Ascending aorta (tissue), 2 donors: ENCODE data around the gene MTFMT. TPM values are rescaled to one million over a fixed set of nuclear protein-coding genes. Genes with fewer than 3 reads are reported as not detected.
"Not testable (repeated sequence)": the region's sequence is repeated elsewhere in the genome, so short reads cannot be mapped to it uniquely, and the experiment has no call there.

Experiments
- DNase-seq, 2 donors: peaks; one replicate each; pipeline ENCODE4 v3.0.0-alpha.2; 2019; ENCODE audit warnings: low spot score in 2 of 2
- H3K27ac ChIP-seq, 2 donors: fragments of 200-600 bp; sonication (generic); one replicate each; pipeline ENCODE4 v1.5.1; 2016 to 2017; ENCODE audit warnings: mild to moderate bottlenecking in 1 of 2
- H3K27me3 ChIP-seq: fragments of 200-600 bp; sonication (generic); one replicate; pipeline ENCODE4 v1.5.1; 2017
- H3K36me3 ChIP-seq, 2 donors: fragments of 200-600 bp; sonication (generic); one replicate each; pipeline ENCODE4 v1.5.1; 2016
- H3K4me1 ChIP-seq, 2 donors: fragments of 200-600 bp; sonication (generic); one replicate each; pipeline ENCODE4 v1.5.1; 2016 to 2017; ENCODE audit warnings: mild to moderate bottlenecking in 1 of 2
- H3K4me3 ChIP-seq, 2 donors: fragments of 200-600 bp; sonication (generic); one replicate each; pipeline ENCODE4 v1.5.1; 2016 to 2017; ENCODE audit warnings: mild to moderate bottlenecking in 1 of 2
- H3K9me3 ChIP-seq, 2 donors: fragments of 200-600 bp; sonication (generic); one replicate each; pipeline ENCODE4 v1.5.1; 2016
- CTCF ChIP-seq, 3 experiments: fragments of 200-600 bp in 2 of 3; fragments of 450-650 bp in 1 of 3; sonication (generic) in 2 of 3; IDR thresholded peaks; one replicate each; pipeline ENCODE4 v1.5.1; 2016 to 2019; ENCODE audit warnings: antibody characterized with exemption in 3 of 3, mild to moderate bottlenecking in 1 of 3, moderate library complexity in 1 of 3
- intact Hi-C: fragments of 100-400 bp; cut with DNase I; formaldehyde crosslinking; loops from one replicate; pipeline ENCODE4 v1.15.1; 2023
- total RNA-seq: library from RNA; depleted of rRNA; stranded (reverse); fragments of >200 nt; gene quantifications from one replicate; pipeline ENCODE4 v1.1.0, GENCODE V29; 2016

The MTFMT gene
- 54.7 TPM for total RNA-seq

- H3K4me3 ChIP-seq = peak within 1 kb of the TSS; percentile 79 to 97
Observed at GRCh38 chr15:65028921-65029735, at the start of gene MTFMT. Gene MTFMT (minus strand): TSS chr15:65029639. CDS start chr15:65029613, 26 bp downstream.

DNA sequence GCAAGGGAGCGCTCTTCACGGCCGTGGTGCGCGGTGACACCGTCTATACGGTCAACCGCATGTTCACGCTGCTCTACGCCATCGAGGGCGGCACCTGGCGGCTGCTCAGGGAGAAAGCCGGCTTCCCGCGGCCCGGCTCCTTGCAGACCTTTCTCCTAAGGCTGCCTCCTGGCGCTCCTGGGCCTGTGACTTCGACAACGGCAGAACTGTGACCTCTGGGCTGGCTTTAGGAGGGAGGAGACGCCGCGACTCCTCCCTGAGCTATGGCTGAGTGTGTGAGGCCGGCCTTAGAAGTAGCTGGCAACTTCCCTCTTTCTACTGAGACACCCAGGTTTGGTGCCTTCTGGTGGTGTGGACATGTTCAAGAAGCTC is 48.5 kb upstream of the MTFMT start:
- Histone ChIP-seq H3K4me1 (peaks cover 24 to 46% of the 10 kb centered on the region in 2 donors), H3K4me3 (peak overlapping the region in 1 of 2 donors; percentile 38), H3K9me3 (no peaks in the 10 kb centered on the region), H3K36me3 (no peaks in the 10 kb centered on the region), H3K27ac (peak overlapping the region; percentile 69 to 81), H3K27me3 (no peaks in the 10 kb centered on the region)
- TF ChIP-seq CTCF (IDR thresholded peaks at IDR 0.05) = peak; percentile 44 to 57 (median 57)
- no peak for DNase-seq
- intact Hi-C loops = no loop called here

More at GRCh38 chr15:65028921-65029735, at the start of gene MTFMT:
- Histone ChIP-seq H3K9me3 (no peaks in the 10 kb centered on the region), H3K4me1 (peaks cover 0 to 8% of the 10 kb centered on the region in 2 donors), H3K27me3 (no peaks in the 10 kb centered on the region), H3K27ac (peak within 1 kb of the TSS; percentile 64 to 79), H3K36me3 (peaks cover 3 to 10% of the 10 kb centered on the region in 2 donors)
- peak; percentile 62 to 95 for DNase-seq
- intact Hi-C loops = loop anchor here (1.0 kb wide), 1 partner anchor 298 kb away; no protein-coding TSS in a partner anchor
- TF ChIP-seq CTCF (IDR thresholded peaks at IDR 0.05) = peak in 1 of 3 experiments; percentile 15

- no peak for DNase-seq
- Histone ChIP-seq H3K27me3 (no peaks in the 10 kb centered on the region), H3K36me3 (no peaks in the 10 kb centered on the region), H3K27ac (peak overlapping the region; percentile 69 to 81), H3K4me1 (peaks cover 20 to 44% of the 10 kb centered on the region in 2 donors), H3K9me3 (no peaks in the 10 kb centered on the region), H3K4me3 (peak overlapping the region in 1 of 2 donors; percentile 38)
- intact Hi-C loops = no loop called here
- no peak for TF ChIP-seq CTCF (IDR thresholded peaks at IDR 0.05)
Observed at GRCh38 chr15:65077291-65077980, 48.0 kb upstream of the MTFMT start.

DNA sequence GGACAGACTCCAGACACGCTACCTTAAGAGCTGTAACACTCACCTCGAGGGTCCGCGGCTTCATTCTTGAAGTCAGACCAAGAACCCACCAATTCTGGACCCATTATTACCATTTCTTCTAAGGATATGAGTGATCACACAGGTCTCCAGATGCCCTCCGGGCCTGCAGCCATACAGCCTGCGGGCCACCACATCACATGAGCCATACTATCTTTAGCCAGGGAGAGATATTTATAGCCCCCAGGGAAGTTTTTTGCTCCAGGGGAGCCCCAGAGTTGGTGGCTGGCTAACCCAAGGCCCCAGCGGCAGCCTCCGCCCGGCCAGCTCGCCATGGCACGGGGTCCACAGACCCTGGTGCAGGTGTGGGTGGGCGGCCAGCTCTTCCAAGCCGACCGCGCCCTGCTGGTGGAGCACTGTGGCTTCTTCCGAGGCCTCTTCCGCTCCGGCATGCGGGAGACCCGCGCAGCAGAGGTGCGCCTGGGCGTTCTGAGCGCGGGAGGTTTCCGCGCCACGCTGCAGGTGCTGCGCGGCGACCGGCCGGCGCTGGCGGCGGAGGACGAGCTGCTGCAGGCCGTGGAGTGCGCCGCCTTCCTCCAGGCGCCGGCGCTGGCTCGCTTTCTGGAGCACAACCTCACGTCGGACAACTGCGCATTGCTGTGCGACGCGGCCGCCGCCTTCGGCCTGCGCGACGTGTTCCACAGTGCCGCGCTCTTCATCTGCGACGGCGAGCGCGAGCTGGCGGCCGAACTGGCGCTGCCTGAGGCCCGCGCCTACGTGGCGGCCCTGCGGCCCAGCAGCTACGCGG is 47.2 kb upstream of the MTFMT start, which contains the start of gene KBTBD13:
Gene KBTBD13 (plus strand): TSS at position 261 of the 805 bp plus-strand sequence. CDS start 70 bp downstream, at position 331.
- intact Hi-C loops = no loop called here
- Histone ChIP-seq H3K4me3 (peak within 1 kb of the TSS in 1 of 2 donors; percentile 38), H3K27me3 (no peaks in the 10 kb centered on the region), H3K4me1 (peaks cover 18 to 44% of the 10 kb centered on the region in 2 donors), H3K36me3 (no peaks in the 10 kb centered on the region), H3K27ac (peak within 1 kb of the TSS; percentile 69 to 81), H3K9me3 (no peaks in the 10 kb centered on the region)
- DNase-seq = no peak
- no peak for TF ChIP-seq CTCF (IDR thresholded peaks at IDR 0.05)

- DNase-seq, intact Hi-C loops, H3K9me3 ChIP-seq, H3K36me3 ChIP-seq, H3K27me3 ChIP-seq, H3K4me3 ChIP-seq: not testable (repeated sequence)
- Histone ChIP-seq H3K4me1 (peaks cover 18 to 49% of the 10 kb centered on the region in 2 donors), H3K27ac (peak overlapping the region; percentile 49 to 81)
Observed at GRCh38 chr15:65075607-65076395, 46.4 kb upstream of the MTFMT start.

- intact Hi-C loops, H3K9me3 ChIP-seq, DNase-seq, H3K27me3 ChIP-seq, H3K4me3 ChIP-seq, H3K36me3 ChIP-seq: not testable (repeated sequence)
- H3K4me1 ChIP-seq = peaks cover 21 to 55% of the 10 kb centered on the region in 2 donors
- H3K27ac ChIP-seq = peak overlapping the region in 1 of 2 donors; percentile 1
Observed at GRCh38 chr15:65074946-65075345, 45.5 kb upstream of the MTFMT start.
